Muscle of leg (tissue), 11 donors: ENCODE data around the gene EHD2. TPM values are rescaled to one million over a fixed set of nuclear protein-coding genes. Genes with fewer than 3 reads are reported as not detected.
"Not testable (repeated sequence)": the region's sequence is repeated elsewhere in the genome, so short reads cannot be mapped to it uniquely, and the experiment has no call there.

Experiments
- DNase-seq: peaks from one replicate; pipeline ENCODE4 v3.0.0; 2013
- H3K27ac ChIP-seq: one replicate; pipeline ENCODE4 v1.5.1; 2013; ENCODE audit warnings: mild to moderate bottlenecking, low read length, control low read depth
- H3K27me3 ChIP-seq: one replicate; pipeline ENCODE4 v1.6.1; 2013; ENCODE audit warnings: low read length; ENCODE audit not compliant: control insufficient read depth, insufficient read depth
- H3K36me3 ChIP-seq: one replicate; pipeline ENCODE4 v1.6.1; 2013; ENCODE audit warnings: low read length; ENCODE audit not compliant: control insufficient read depth, insufficient read depth
- H3K4me1 ChIP-seq: one replicate; pipeline ENCODE4 v1.6.1; 2013; ENCODE audit warnings: low read length; ENCODE audit not compliant: control insufficient read depth, insufficient read depth
- H3K4me3 ChIP-seq: one replicate; pipeline ENCODE4 v1.5.1; 2013; ENCODE audit warnings: low read length, control low read depth
- H3K9me3 ChIP-seq: replicated peaks from 2 replicates; pipeline ENCODE4 v1.6.1; 2013; ENCODE audit warnings: low read depth, low read length; ENCODE audit not compliant: control insufficient read depth
- WGBS: methylation state at CpG from one replicate; pipeline ENCODE4 v1.1.5; 2013; ENCODE audit warnings: missing lambda C conversion rate; ENCODE audit not compliant: insufficient coverage; 5-methylcytosine and 5-hydroxymethylcytosine counted together
- polyA plus RNA-seq, 8 donors: library from polyadenylated mRNA; unstranded; fragments of 120-200 nt; gene quantifications; one replicate each; pipeline versions ENCODE4 v1.2.1 to v1.2.3, GENCODE V29; 2013; ENCODE audit warnings: inconsistent platforms in 1 of 8, low replicate concordance in 1 of 8; ENCODE audit not compliant: insufficient read length in 8 of 8, insufficient read depth in 1 of 8
- total RNA-seq: library from RNA; stranded (reverse); fragments of 120-200 nt; gene quantifications from one replicate; pipeline ENCODE4 v1.2.4, GENCODE V29; 2013

EHD2 gene
- total and polyA plus RNA-seq, 9 donors, result 30.5 to 158 (median 124) TPM

DNA sequence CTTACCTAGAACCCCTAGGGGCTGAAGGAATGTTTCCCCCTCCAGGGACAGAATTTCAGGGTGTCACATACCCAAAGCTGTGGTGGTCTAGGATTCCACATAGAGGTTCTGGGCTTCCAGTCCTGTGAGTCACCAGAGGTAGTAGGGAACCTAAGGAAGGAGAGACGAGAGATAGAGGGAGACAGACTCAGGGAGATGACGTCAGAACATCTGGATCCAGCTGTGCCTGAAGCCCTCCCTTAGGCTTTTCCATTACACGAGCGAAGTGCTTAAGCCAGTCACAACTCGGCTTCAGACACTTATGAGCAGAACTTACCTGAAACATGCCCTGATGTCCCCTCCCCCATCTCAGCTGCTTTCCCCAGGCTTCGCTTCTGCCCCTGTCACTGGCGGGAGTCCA is 53.4 kb downstream of the EHD2 start:
- Histone ChIP-seq H3K27me3 (no peaks in the 10 kb centered on the region), H3K4me3 (no peak overlapping the region), H3K36me3 (no peaks in the 10 kb centered on the region), H3K4me1 (peaks cover 9% of the 10 kb centered on the region), H3K27ac (no peak overlapping the region), H3K9me3 (no peaks in the 10 kb centered on the region)
- no peak for DNase-seq
- WGBS, result 72% methylated on average over 5 of the region's 7 CpGs

DNA sequence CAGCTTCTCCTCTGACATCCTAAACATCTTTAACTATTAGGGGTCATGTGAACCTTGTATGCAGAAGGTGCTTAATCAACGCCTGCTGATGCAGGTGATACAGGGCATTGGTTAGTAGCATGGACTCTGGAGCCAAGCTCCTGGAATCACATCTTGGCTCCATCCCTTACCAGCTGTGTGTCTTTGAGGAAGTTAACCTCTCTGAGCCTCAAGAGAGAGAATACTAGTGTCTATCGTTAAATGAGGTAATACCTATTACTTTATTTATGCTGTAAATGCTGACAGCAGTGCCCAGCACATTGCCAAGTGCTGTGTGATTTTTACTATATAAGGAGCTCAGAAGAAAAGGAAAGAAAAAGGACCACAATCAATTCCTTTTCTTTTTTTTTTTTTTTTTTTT is 54.1 kb downstream of the EHD2 start:
- no CpG with 5 or more reads among the region's 2 CpGs for WGBS
- DNase-seq, result no peak

DNA sequence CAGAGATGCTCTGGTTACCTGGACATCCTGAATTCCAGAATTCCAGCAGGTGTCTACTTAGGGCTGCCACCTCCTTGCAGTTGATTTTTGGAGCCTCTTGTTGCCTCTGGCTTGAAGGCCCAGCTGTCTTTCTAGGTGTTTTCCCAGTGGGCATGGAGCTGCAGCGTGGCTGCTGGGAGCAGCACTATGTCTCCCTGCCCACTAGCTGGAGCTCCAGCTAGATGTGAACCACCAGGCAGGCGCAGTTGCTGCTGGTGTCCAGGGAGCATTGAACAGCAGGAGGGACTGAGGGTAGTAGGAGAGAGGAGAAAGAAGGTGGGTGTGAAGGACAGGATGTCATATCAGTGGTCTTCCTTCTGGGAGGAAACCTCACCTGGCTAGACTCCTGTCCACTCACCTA is 55.4 kb downstream of the EHD2 start:
- DNase-seq, result no peak
- H3K27me3 ChIP-seq, result no peaks in the 10 kb centered on the region
- H3K36me3 ChIP-seq, result no peaks in the 10 kb centered on the region
- WGBS, result 51% methylated on average over 2 of the region's 2 CpGs
- H3K4me1 ChIP-seq, result peaks cover 9% of the 10 kb centered on the region
- no peak overlapping the region for H3K4me3 ChIP-seq
- H3K27ac ChIP-seq, result no peak overlapping the region
- no peaks in the 10 kb centered on the region for H3K9me3 ChIP-seq

More for the DNA sequence above, 54.1 kb downstream of the EHD2 start:
- H3K4me3 ChIP-seq, result no peak overlapping the region
- peaks cover 9% of the 10 kb centered on the region for H3K4me1 ChIP-seq
- H3K27me3 ChIP-seq, result no peaks in the 10 kb centered on the region
- H3K9me3 ChIP-seq, result no peaks in the 10 kb centered on the region
- H3K27ac ChIP-seq, result no peak overlapping the region
- no peaks in the 10 kb centered on the region for H3K36me3 ChIP-seq

DNA sequence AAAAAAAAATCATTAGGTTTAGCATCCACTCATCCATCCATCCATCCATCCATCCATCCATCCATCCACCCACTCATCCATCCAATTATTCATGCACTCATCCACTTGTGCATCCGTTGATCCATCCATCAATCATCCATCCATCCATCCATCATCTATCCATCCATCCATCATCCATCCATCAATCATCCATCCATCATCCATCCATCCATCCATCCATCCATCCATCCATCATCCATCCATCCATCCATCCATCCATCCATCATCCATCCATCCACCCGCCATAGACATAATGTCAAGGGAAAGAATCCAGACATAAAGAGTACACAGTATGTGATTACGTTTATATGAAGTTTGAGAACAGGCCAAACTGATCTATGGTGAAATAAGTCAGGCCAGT is 56.3 kb downstream of the EHD2 start:
- Histone ChIP-seq H3K27me3 (no peaks in the 10 kb centered on the region), H3K27ac (no peak overlapping the region), H3K36me3 (no peaks in the 10 kb centered on the region), H3K9me3 (no peaks in the 10 kb centered on the region), H3K4me1 (peaks cover 9% of the 10 kb centered on the region), H3K4me3 (no peak overlapping the region)
- DNase-seq, result no peak
- WGBS, result 70% methylated on average over 2 of the region's 3 CpGs

DNA sequence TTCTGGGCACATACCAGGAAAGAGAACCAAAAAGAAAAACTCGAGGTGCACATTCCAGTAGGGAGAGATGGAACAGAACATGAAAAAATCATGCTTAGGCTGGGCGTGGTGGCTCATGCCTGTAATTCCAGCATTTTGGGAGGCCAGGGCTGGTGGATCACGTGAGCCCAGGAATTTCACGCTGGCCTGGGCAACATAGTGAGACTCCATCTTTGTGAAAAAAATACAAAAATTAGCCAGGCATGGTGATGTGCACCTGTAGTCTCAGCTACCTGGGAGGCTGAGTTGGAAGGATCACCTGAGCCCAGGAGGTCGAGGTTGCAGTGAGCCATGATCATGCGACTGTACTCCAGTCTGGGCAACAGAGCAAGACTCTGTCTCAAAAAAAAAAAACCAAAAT is 58.1 kb downstream of the EHD2 start:
- not testable (repeated sequence) for H3K4me1 ChIP-seq, H3K4me3 ChIP-seq, H3K36me3 ChIP-seq, H3K27me3 ChIP-seq, H3K27ac ChIP-seq, DNase-seq, H3K9me3 ChIP-seq
- 87% methylated on average over 4 of the region's 6 CpGs for WGBS

DNA sequence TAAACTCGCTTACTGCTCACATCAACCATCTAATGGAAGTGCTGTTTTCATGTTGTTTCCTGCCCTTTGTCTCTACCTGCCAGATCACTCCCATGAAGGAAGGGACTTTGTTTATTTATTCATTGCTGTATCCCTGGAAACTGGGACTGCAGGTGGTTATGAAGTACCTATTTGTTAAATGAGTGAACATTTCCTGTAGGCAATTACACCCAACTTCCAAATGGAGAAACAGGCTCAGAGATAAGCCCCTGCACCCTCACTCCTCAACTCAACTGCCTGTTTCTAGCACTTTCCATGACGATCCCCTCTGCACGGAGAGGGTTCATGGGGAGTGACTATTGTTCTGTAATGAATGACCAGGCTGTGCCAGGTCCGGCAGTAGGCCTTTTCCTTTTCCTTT is 63.3 kb downstream of the EHD2 start:
- Histone ChIP-seq H3K4me3 (no peak overlapping the region), H3K27ac (peak overlapping the region; percentile 55), H3K27me3 (no peaks in the 10 kb centered on the region), H3K9me3 (no peaks in the 10 kb centered on the region), H3K4me1 (peaks cover 26% of the 10 kb centered on the region), H3K36me3 (peaks cover 13% of the 10 kb centered on the region)
- DNase-seq, result peak; percentile 43
- 60% methylated on average over 1 of the region's 4 CpGs for WGBS

DNA sequence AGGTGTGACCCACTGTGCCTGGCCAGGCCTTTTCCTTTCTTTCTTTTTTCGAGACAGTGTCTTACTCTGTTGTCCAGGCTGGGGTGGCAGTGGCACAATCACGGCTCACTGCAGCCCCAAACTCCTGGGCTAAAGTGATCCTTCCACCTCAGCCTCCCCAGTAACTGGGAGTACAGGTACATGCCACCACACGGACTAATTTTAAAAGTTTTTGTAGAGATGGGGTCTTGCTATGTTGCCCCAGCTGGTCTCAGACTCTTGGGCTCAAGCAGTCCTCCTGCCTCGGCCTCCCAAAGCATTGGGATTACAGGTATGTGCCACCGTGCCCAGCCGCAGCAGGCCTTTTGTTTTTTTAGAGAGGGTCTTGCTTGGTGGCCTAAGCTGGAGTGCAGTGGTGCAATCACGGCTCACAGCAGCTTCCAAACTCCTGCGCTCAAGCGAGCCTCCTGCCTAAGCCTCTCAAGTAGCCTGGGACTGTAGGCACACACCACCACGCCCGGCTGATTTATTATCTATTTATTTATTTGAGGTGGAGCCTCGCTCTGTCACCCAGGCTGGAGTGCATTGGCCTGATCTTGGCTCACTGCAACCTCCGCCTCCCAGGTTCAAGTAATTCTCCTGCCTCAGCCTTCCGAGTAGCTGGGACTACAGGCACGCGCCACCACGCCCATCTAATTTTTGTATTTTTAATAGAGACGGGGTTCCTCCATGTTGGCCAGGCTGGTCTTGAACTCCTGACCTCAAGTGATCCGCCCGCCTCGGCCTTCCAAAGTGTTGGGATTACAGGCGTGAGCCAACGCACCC is 64.2 kb downstream of the EHD2 start:
- not testable (repeated sequence) for H3K27me3 ChIP-seq, DNase-seq, H3K9me3 ChIP-seq
- peaks cover 21% of the 10 kb centered on the region for H3K36me3 ChIP-seq
- H3K4me1 ChIP-seq, result peaks cover 31% of the 10 kb centered on the region
- H3K27ac ChIP-seq, result peak overlapping the region; percentile 95
- 77% methylated on average over 2 of the region's 23 CpGs for WGBS
- peak overlapping the region; percentile 98 for H3K4me3 ChIP-seq

DNA sequence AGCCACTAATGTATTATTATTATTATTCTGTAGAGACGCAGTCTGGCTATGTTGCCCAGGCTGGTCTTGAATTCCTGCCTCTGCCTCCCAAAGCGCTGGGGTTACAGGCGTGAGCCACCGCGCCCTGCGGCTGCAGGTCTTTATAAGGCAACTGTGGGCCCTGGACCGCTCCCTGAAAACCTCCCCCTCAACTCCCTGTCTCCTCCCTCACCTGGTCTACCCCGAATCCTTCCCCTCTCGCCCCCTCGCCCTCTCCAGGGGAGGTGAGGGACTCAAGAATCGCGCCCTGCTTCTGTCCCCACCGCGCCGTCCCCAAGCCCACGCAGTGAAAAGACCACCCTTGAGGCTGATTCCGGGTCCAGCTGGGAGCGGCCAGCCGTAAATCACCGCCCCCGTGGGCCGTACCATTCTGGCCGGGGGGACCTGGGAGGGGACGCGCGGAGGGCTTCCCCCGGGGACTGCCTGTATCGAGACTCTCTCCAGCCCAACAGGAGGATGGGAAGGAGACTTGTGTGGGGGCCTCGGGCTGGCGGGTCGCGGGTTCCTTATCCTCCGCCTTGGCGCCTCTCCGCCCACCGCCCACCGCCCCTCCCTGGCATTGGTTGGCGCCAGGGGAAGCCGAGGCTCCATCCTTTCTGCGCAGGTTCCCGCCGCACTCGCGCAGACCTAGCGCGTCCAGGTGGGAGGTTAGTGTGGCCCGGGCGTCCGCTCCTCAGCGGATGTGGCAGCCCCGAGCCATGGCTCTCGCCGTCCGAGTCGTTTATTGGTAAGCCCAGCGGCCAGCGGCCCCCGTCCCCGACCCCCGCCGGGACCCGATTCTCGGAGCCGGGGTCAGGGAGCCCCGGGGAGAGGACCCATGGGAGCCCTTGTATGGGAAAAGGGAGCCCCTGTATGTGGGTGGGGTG is 65.1 kb downstream of the EHD2 start, which contains the start of gene SELENOW:
SELENOW (plus strand) TSS at position 655 of the 905 bp plus-strand sequence; CDS start at position 738, 83 bp downstream.
- peaks cover 34% of the 10 kb centered on the region for H3K4me1 ChIP-seq

DNA sequence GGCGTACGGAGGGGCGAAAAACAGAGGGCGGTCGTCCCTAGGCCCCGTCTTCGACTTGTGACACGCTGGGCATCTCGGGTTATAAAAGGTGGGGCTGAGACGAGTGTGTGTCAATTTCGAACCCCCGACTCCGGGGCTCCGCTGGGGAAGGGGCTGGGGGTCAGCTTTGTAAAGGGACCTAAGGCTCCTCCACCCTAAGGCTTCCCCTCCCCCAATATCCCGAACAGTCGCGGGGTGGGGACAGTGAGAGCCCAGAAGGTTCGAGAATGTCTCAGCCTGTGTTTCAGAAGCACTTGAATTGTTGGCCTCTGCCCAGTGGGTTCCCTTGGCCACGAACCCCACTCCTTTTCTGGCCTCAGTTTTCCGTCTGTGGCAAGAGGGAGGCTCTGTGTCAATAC is 65.7 kb downstream of the EHD2 start:
- DNase-seq, result peak; percentile 57

More for the DNA sequence above, 65.1 kb downstream of the EHD2 start, which contains the start of gene SELENOW:
- H3K27me3 ChIP-seq, result no peaks in the 10 kb centered on the region
- no peaks in the 10 kb centered on the region for H3K9me3 ChIP-seq
- under 1% methylated on average over 47 of the region's 65 CpGs for WGBS
- peak within 1 kb of the TSS; percentile 95 for H3K27ac ChIP-seq
- peak; percentile 87 for DNase-seq
- peak within 1 kb of the TSS; percentile 98 for H3K4me3 ChIP-seq
- H3K36me3 ChIP-seq, result peaks cover 27% of the 10 kb centered on the region

More for the DNA sequence above, 65.7 kb downstream of the EHD2 start:
- Histone ChIP-seq H3K4me3 (peak overlapping the region; percentile 98), H3K27ac (peak overlapping the region; percentile 95), H3K4me1 (peaks cover 34% of the 10 kb centered on the region), H3K36me3 (peaks cover 33% of the 10 kb centered on the region), H3K9me3 (no peaks in the 10 kb centered on the region), H3K27me3 (no peaks in the 10 kb centered on the region)
- 0% methylated on average over 7 of the region's 20 CpGs for WGBS
